Thyroid gland (tissue), 4 donors: ENCODE results near the gene MGAT5.

Source experiments
- CTCF ChIP-seq, 6 experiments: fragments of 200-600 bp in 3 of 6; fragments of 450-650 bp in 3 of 6; sonication (generic) in 3 of 6; IDR thresholded peaks; one replicate each; pipeline ENCODE4 v1.5.1; 2016 to 2019; ENCODE audit warnings: antibody characterized with exemption in 6 of 6, mild to moderate bottlenecking in 2 of 6, inconsistent platforms in 1 of 6, moderate library complexity in 1 of 6
- POLR2A ChIP-seq, 2 donors: fragments of 450-650 bp; IDR thresholded peaks; one replicate each; pipeline ENCODE4 v1.6.1; 2017; ENCODE audit warnings: antibody characterized with exemption in 2 of 2, mild to moderate bottlenecking in 2 of 2, moderate library complexity in 1 of 2

GRCh38 chr2:134411279-134411827, 157.5 kb downstream of the MGAT5 start:
- TF ChIP-seq CTCF (IDR thresholded peaks at IDR 0.05) (no peak), POLR2A (IDR thresholded peaks at IDR 0.05) (no peak)
